Limb (tissue), 2 donors: ENCODE results near the gene ETS1.

Experiments used
- DNase-seq, 2 donors: peaks; one replicate each; pipeline ENCODE4 v3.0.0-alpha.2; 2016; ENCODE audit errors: extremely low spot score in 2 of 2

Gene ETS1

GRCh38 chr11:128411150-128411549 is 176.2 kb downstream of the ETS1 start:
- DNase-seq, result no peak

GRCh38 chr11:128409476-128409875 is 177.9 kb downstream of the ETS1 start:
- no peak for DNase-seq
